ENCODE results near the gene FTMT. TPM values are rescaled to one million over a fixed set of nuclear protein-coding genes. Genes with fewer than 3 reads are reported as not detected.

Gene FTMT
- total RNA-seq, 1 donor from 2014 or later: not detected

Other genes starting within 250 kb of the FTMT start
- 34.5 TPM for gene SRFBP1, start 110.1 kb downstream of the FTMT start, total RNA-seq
- 5.8 TPM for gene LOX, start 226.4 kb downstream of the FTMT start, total RNA-seq

Data from occipital lobe (tissue), 1 donor.